ENCODE data around the gene NEIL3. TPM values are rescaled to one million over a fixed set of nuclear protein-coding genes. Genes with fewer than 3 reads are reported as not detected.

Gene NEIL3
- total RNA-seq, 1 donor: 6.3 TPM

GRCh38 chr4:177405508-177405907, 95.8 kb downstream of the NEIL3 start:
- Histone ChIP-seq H3K9me3 (ENCODE audit: low read depth, low read length) (no peaks in the 10 kb centered on the region), H3K4me3 (ENCODE audit: low read length) (no peak overlapping the region), H3K27me3 (ENCODE audit: insufficient read depth, low read length) (no peaks in the 10 kb centered on the region), H3K4me1 (ENCODE audit: insufficient read depth, low read length) (peaks cover 12% of the 10 kb centered on the region)

- Histone ChIP-seq H3K9me3 (ENCODE audit: low read depth, low read length) (no peaks in the 10 kb centered on the region), H3K27me3 (ENCODE audit: insufficient read depth, low read length) (no peaks in the 10 kb centered on the region), H3K4me3 (ENCODE audit: low read length) (no peak overlapping the region), H3K4me1 (ENCODE audit: insufficient read depth, low read length) (no peaks in the 10 kb centered on the region)
Observed at GRCh38 chr4:177408023-177408422, 98.3 kb downstream of the NEIL3 start.

- H3K4me1 ChIP-seq (ENCODE audit: insufficient read depth, low read length): no peaks in the 10 kb centered on the region
- no peaks in the 10 kb centered on the region for H3K9me3 ChIP-seq (ENCODE audit: low read depth, low read length)
- H3K27me3 ChIP-seq (ENCODE audit: insufficient read depth, low read length): no peaks in the 10 kb centered on the region
- no peak overlapping the region for H3K4me3 ChIP-seq (ENCODE audit: low read length)
Observed at GRCh38 chr4:177410566-177410965, 100.9 kb downstream of the NEIL3 start.

- H3K4me3 ChIP-seq (ENCODE audit: low read length): no peak overlapping the region
- H3K4me1 ChIP-seq (ENCODE audit: insufficient read depth, low read length): no peaks in the 10 kb centered on the region
- no peaks in the 10 kb centered on the region for H3K9me3 ChIP-seq (ENCODE audit: low read depth, low read length)
- H3K27me3 ChIP-seq (ENCODE audit: insufficient read depth, low read length): no peaks in the 10 kb centered on the region
Observed at GRCh38 chr4:177411996-177412395, 102.3 kb downstream of the NEIL3 start.

Other genes with a start within 250 kb of the NEIL3 start
- gene AGA, start 132.6 kb downstream of the NEIL3 start, total RNA-seq: 16.6 TPM

Data from mononuclear cell (primary cell).